Keratinocyte (primary cell): Measurements from ENCODE around the gene FPR3.

ENCODE experiments used
- CTCF ChIP-seq, 3 experiments: IDR thresholded peaks in 1 of 3; conservative IDR thresholded peaks in 1 of 3; optimal IDR thresholded peaks in 1 of 3; 2 replicates in 2 of 3; 3 replicates in 1 of 3; pipeline versions ENCODE3 to v1.5.1; 2011; ENCODE audit warnings: low read length in 3 of 3, mild to moderate bottlenecking in 3 of 3, moderate library complexity in 2 of 3, control low read depth in 1 of 3, inconsistent platforms in 1 of 3; ENCODE audit not compliant: insufficient read depth in 2 of 3; ENCODE audit errors: extremely low read depth in 1 of 3
- EZH2 ChIP-seq: IDR thresholded peaks from one replicate; pipeline ENCODE4 v1.6.1; 2012; ENCODE audit warnings: inconsistent platforms, mild to moderate bottlenecking, low read length, moderate library complexity

- peak in 2 of 3 experiments; percentile 35 to 40 for TF ChIP-seq CTCF (optimal IDR thresholded peaks at IDR 0.05 in 1 of 3, IDR thresholded peaks at IDR 0.05 in 1 of 3, conservative IDR thresholded peaks at IDR 0.05 in 1 of 3; ENCODE audit: extremely low read depth in 1 of 3, insufficient read depth in 2 of 3, low read length in 3 of 3)
- no peak for TF ChIP-seq EZH2
Measured at GRCh38 chr19:51830274-51830673, 35.3 kb downstream of the FPR3 start.
